ENCODE results near the gene MYRFL.

GRCh38 chr12:69875416-69875935, 50.4 kb downstream of the MYRFL start:
- TF ChIP-seq ATF6 (CRISPR knock-in tag; IDR thresholded peaks at IDR 0.05) (no peak), CTCF (IDR thresholded peaks at IDR 0.05) (no peak), ERG (CRISPR knock-in tag; IDR thresholded peaks at IDR 0.05) (no peak), ETV6 (CRISPR knock-in tag; IDR thresholded peaks at IDR 0.05) (no peak), E2F1 (CRISPR knock-in tag; IDR thresholded peaks at IDR 0.05) (no peak), SMAD3 (CRISPR knock-in tag; IDR thresholded peaks at IDR 0.05; ENCODE audit: borderline replicate concordance) (no peak), USF1 (CRISPR knock-in tag; IDR thresholded peaks at IDR 0.05) (no peak), CREB1 (CRISPR knock-in tag; IDR thresholded peaks at IDR 0.05) (no peak)

Measured in WTC11 (cell line).